Activated naive CD4-positive, alpha-beta T cell treated with anti-CD3 and anti-CD28 coated beads, Interleukin-2, amount 50 U/mL, for 72 hours (primary cell): ENCODE measurements around the gene RERE. TPM values are rescaled to one million over a fixed set of nuclear protein-coding genes. Genes with fewer than 3 reads are reported as not detected.

Source experiments
- ATAC-seq, 2 donors: fragments of 150-1000 bp; cut with Tn5 transposase; 2 replicates each; pipeline ENCODE4 v1.10.0; 2021; ENCODE audit warnings: mild to moderate bottlenecking in 2 of 2, moderate library complexity in 2 of 2
- DNase-seq, 2 donors: peaks; one replicate each; pipeline ENCODE4 v3.0.0; 2021 to 2022; ENCODE audit warnings: low spot score in 2 of 2
- H3K27ac Mint-ChIP-seq, 2 donors: one replicate each; pipeline ENCODE4 v1.8.0; 2022; ENCODE audit warnings: mild to moderate bottlenecking in 2 of 2, mixed read lengths in 2 of 2
- H3K36me3 Mint-ChIP-seq, 2 donors: one replicate each; pipeline ENCODE4 v1.8.0; 2022; ENCODE audit warnings: mixed read lengths in 2 of 2
- H3K9me3 Mint-ChIP-seq, 2 donors: one replicate each; pipeline ENCODE4 v1.8.0; 2022; ENCODE audit warnings: mixed read lengths in 2 of 2
- total RNA-seq, 2 donors: library from RNA; stranded (reverse); gene quantifications; one replicate each; pipeline ENCODE4 v1.2.3, GENCODE V29; 2022

Gene RERE
- total RNA-seq, 2 donors from 2014 or later = 51.8 to 72.1 TPM

- ATAC-seq (no peak), DNase-seq (no peak)
- peaks cover 11 to 12% of the 10 kb centered on the region in 2 donors for H3K36me3 Mint-ChIP-seq
- H3K27ac Mint-ChIP-seq = peak overlapping the region; percentile 87 to 94
- H3K9me3 Mint-ChIP-seq = no peaks in the 10 kb centered on the region
These were observed 910 bp upstream of the RERE start for GRCh38 chr1:8818325-8818775.

- ATAC-seq (peak; percentile 21 to 42), DNase-seq (peak; percentile 19 to 59)
- H3K27ac Mint-ChIP-seq = peak overlapping the region; percentile 94 to 99
- no peaks in the 10 kb centered on the region for H3K9me3 Mint-ChIP-seq
- H3K36me3 Mint-ChIP-seq = peaks cover 11 to 12% of the 10 kb centered on the region in 2 donors
These were observed 519 bp downstream of the RERE start for GRCh38 chr1:8816831-8817411.

- no peaks in the 10 kb centered on the region for H3K9me3 Mint-ChIP-seq
- peaks cover 11 to 12% of the 10 kb centered on the region in 2 donors for H3K36me3 Mint-ChIP-seq
- ATAC-seq (no peak), DNase-seq (no peak)
- H3K27ac Mint-ChIP-seq = peak overlapping the region; percentile 94 to 99
These were observed 1.2 kb downstream of the RERE start for GRCh38 chr1:8816264-8816663.

- ATAC-seq = no peak
- Mint-ChIP-seq H3K27ac (peak overlapping the region in 1 of 2 donors; percentile 94), H3K36me3 (peaks cover 11 to 12% of the 10 kb centered on the region in 2 donors), H3K9me3 (no peaks in the 10 kb centered on the region)
- no peak for DNase-seq
These were observed 1.8 kb downstream of the RERE start for GRCh38 chr1:8815582-8816151.

- ATAC-seq = no peak
- DNase-seq = no peak
- Mint-ChIP-seq H3K9me3 (no peaks in the 10 kb centered on the region), H3K36me3 (peaks cover 11 to 12% of the 10 kb centered on the region in 2 donors), H3K27ac (no peak overlapping the region)
These were observed 2.6 kb downstream of the RERE start for GRCh38 chr1:8814865-8815264.

GRCh38 chr1:8813991-8814390 is 3.4 kb downstream of the RERE start:
- Mint-ChIP-seq H3K36me3 (peaks cover 11 to 12% of the 10 kb centered on the region in 2 donors), H3K9me3 (no peaks in the 10 kb centered on the region), H3K27ac (peak overlapping the region in 1 of 2 donors; percentile 26)
- ATAC-seq = no peak
- DNase-seq = no peak

GRCh38 chr1:8813016-8813763 is 4.2 kb downstream of the RERE start:
- Mint-ChIP-seq H3K36me3 (peaks cover 11 to 12% of the 10 kb centered on the region in 2 donors), H3K9me3 (no peaks in the 10 kb centered on the region), H3K27ac (no peak overlapping the region)
- ATAC-seq = no peak
- no peak for DNase-seq

- ATAC-seq (no peak), DNase-seq (no peak)
- Mint-ChIP-seq H3K9me3 (no peaks in the 10 kb centered on the region), H3K27ac (no peak overlapping the region), H3K36me3 (peaks cover 7% of the 10 kb centered on the region in 2 donors)
These were observed 5.4 kb downstream of the RERE start for GRCh38 chr1:8812081-8812480.

- Mint-ChIP-seq H3K27ac (no peak overlapping the region), H3K9me3 (no peaks in the 10 kb centered on the region), H3K36me3 (no peaks in the 10 kb centered on the region)
- DNase-seq = no peak
- no peak for ATAC-seq
These were observed 6.5 kb downstream of the RERE start for GRCh38 chr1:8810987-8811386.

- no peaks in the 10 kb centered on the region for H3K9me3 Mint-ChIP-seq
- no peaks in the 10 kb centered on the region for H3K36me3 Mint-ChIP-seq
- no peak for DNase-seq
- H3K27ac Mint-ChIP-seq = no peak overlapping the region
- no peak for ATAC-seq
These were observed 8.1 kb downstream of the RERE start for GRCh38 chr1:8809342-8809736.

- DNase-seq (no peak), ATAC-seq (no peak)
- no peaks in the 10 kb centered on the region for H3K36me3 Mint-ChIP-seq
- H3K27ac Mint-ChIP-seq = no peak overlapping the region
- no peaks in the 10 kb centered on the region for H3K9me3 Mint-ChIP-seq
These were observed 10.4 kb downstream of the RERE start for GRCh38 chr1:8807004-8807403.

GRCh38 chr1:8800416-8800815 is 17.0 kb downstream of the RERE start:
- no peak for DNase-seq
- no peaks in the 10 kb centered on the region for H3K36me3 Mint-ChIP-seq
- no peak overlapping the region for H3K27ac Mint-ChIP-seq
- no peaks in the 10 kb centered on the region for H3K9me3 Mint-ChIP-seq
- ATAC-seq = no peak

GRCh38 chr1:8797216-8797615 is 20.2 kb downstream of the RERE start:
- H3K9me3 Mint-ChIP-seq = no peaks in the 10 kb centered on the region
- no peak for ATAC-seq
- H3K36me3 Mint-ChIP-seq = peaks cover 0 to 4% of the 10 kb centered on the region in 2 donors
- H3K27ac Mint-ChIP-seq = peak overlapping the region in 1 of 2 donors; percentile 74
- no peak for DNase-seq

- peaks cover 0 to 4% of the 10 kb centered on the region in 2 donors for H3K36me3 Mint-ChIP-seq
These were observed 20.6 kb downstream of the RERE start for GRCh38 chr1:8796812-8797211.

GRCh38 chr1:8794605-8795004 is 22.8 kb downstream of the RERE start:
- H3K36me3 Mint-ChIP-seq = peaks cover 0 to 4% of the 10 kb centered on the region in 2 donors
- ATAC-seq = no peak
- H3K9me3 Mint-ChIP-seq = no peaks in the 10 kb centered on the region
- no peak for DNase-seq
- no peak overlapping the region for H3K27ac Mint-ChIP-seq

More at GRCh38 chr1:8796812-8797211, 20.6 kb downstream of the RERE start:
- Mint-ChIP-seq H3K27ac (peak overlapping the region in 1 of 2 donors; percentile 74), H3K9me3 (no peaks in the 10 kb centered on the region)
- DNase-seq = no peak
- ATAC-seq = no peak

- no peaks in the 10 kb centered on the region for H3K9me3 Mint-ChIP-seq
- DNase-seq = no peak
- H3K27ac Mint-ChIP-seq = peak overlapping the region in 1 of 2 donors; percentile 42
- no peak for ATAC-seq
- H3K36me3 Mint-ChIP-seq = peaks cover 0 to 4% of the 10 kb centered on the region in 2 donors
These were observed 25.6 kb downstream of the RERE start for GRCh38 chr1:8791819-8792218.

GRCh38 chr1:8790987-8791386 is 26.5 kb downstream of the RERE start:
- DNase-seq (no peak), ATAC-seq (no peak)
- no peaks in the 10 kb centered on the region for H3K9me3 Mint-ChIP-seq
- no peak overlapping the region for H3K27ac Mint-ChIP-seq
- H3K36me3 Mint-ChIP-seq = peaks cover 0 to 4% of the 10 kb centered on the region in 2 donors
